ENCODE results near the gene VPS35L.

The VPS35L gene

GRCh38 chr16:19595043-19595767 lies 39.7 kb downstream of the VPS35L start:
- DNase-seq: no peak

- no peak for DNase-seq
Observed at GRCh38 chr16:19598805-19599510, 43.5 kb downstream of the VPS35L start.

- no peak for DNase-seq
Observed at GRCh38 chr16:19599968-19600716, 44.6 kb downstream of the VPS35L start.

DNA sequence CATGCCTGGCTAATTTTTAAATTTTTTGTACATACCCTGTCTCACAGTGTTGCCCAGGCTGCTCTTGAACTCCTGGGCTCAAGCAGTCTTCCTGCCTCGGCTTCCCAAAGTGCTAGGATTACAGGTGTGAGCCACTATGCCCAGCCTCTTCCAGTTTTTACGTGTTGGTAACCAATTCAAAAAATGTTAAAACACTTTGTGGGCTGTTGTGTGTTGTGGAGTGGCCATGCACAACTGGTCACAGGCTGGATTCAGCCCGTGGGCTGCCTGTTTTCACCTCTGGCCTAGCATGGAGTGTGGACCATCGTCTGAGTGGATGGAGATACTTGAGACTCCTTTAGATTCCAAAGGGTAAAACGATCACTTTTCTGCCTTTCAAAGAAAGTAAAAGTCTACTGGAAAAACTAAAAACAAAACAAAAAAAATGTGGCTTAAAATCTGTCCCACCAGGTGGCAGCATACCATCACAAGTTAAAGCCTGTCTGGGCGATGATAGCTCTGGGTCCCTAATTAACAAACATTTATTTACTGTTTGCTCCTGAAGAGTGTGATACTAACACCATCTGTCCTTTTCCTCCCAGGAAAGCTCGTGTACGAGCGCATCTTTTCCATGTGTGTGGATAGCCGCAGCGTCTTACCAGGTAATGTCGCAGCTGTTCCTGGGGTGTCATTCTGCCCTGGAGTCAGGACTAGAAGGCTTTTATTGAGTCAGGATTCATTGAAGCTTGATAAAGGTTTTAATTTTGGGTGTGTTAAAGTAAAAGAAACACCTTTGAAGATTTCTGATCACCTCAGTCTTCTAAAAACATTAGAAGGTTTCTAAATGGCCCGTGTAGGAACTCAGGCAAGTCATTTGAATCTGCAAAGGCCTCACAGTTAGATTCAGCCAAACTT lies 45.8 kb downstream of the VPS35L start:
- DNase-seq: peak in 1 of 2 donors; percentile 56

GRCh38 chr16:19604911-19605310 lies 49.4 kb downstream of the VPS35L start:
- no peak for DNase-seq

DNA sequence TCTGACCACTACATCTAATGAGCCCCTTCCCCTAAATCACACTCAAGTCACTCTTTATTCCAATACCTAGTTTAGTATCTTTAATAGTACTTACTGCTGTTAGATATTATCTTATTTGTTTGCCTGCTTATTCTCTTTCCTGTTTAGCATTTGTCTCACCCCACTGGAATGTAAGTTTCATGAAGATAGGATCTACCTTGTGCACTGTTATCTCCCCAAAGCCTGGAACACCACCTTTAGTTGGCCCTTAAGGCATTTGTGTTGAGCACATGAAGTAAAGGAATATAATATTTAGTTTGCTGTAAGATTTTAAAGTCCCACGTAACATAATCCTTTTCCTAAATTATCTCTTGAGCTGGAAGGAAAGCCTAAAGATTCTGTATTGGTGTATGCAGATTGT lies 50.2 kb downstream of the VPS35L start:
- DNase-seq: no peak

- DNase-seq: no peak
Observed at GRCh38 chr16:19607616-19608280, 52.2 kb downstream of the VPS35L start.

- no peak for DNase-seq
Observed at GRCh38 chr16:19609359-19609758, 53.9 kb downstream of the VPS35L start.

GRCh38 chr16:19610200-19610599 lies 54.7 kb downstream of the VPS35L start:
- DNase-seq: no peak

DNA sequence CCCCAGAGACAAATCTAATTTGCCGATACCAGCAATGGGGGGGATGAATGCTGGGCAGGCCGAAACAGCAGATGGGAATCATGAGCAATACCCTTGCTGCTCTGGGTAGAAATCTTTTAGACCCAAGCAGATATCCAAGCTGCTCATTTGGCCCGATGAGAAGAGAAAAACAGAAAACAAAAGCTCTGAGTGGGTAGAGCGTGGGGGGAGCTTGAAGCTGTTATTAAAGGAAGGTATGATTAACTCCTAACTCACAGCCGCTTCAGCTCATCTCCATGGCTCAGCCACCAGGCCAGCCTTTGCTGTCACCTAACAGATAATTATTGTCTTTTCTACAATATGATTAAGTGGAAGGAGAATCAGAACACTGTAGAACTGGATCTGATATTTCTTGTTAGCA lies 58.3 kb downstream of the VPS35L start:
- no peak for DNase-seq

- no peak for DNase-seq
Observed at GRCh38 chr16:19616241-19616640, 60.7 kb downstream of the VPS35L start.

GRCh38 chr16:19618876-19619275 lies 63.4 kb downstream of the VPS35L start:
- DNase-seq: no peak

DNA sequence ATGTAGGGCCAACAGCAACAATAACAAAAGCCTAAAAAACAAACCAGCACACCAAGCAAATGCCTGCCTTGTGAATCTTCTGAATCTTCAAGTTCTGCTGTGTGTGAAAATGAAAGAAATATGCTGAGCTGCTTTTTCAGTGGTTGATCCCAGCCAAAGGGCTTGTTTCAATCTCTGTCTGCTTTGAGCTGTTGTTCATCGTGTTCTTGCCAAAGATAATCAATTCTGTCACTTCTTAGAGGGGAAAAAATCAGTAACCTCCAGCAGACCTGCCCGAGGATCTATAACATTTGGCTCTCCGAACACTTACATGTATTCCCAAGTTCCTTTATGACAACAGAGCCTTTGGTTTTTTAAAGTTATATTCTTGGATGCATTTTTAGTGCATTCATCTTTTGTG lies 65.9 kb downstream of the VPS35L start:
- no peak for DNase-seq

GRCh38 chr16:19625039-19625438 lies 69.5 kb downstream of the VPS35L start:
- no peak for DNase-seq

DNA sequence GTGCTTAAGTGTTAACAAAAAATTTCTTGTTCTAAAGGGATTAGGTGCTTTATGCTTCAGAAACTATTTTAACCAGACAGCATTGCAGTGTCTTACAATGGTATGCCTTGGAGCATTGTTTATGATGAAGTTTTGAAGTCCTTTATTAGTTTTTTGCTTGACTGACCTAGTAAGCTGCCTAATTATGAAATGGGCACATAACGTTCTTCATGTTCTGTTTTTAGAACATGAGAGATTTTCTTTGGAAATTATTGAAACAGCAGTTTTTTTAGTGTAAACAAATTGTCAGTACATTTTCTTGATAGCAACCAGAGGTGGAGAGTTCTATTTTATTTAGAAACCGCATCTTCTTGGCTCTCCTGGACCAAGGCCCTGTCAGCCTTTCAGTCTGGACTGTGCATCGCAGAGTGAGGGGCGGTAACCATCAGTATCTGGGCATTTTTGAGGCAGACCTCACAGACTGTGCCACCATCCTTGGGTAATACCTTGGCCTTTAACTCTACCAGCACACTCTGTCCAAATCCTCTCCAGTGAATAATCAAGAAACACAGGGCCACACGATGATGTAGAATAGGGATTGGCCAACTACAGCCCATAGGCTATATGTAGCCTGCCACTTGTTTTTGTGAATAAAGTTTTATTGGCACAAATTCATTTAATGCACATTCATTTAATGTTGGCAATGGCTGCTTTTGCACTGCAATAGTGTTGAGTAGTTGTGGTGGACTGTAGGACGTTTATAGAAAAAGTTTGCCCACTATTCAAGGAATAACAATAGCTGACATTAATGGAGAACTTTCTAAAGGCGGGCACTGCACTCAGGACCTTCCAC lies 81.1 kb downstream of the VPS35L start:
- no peak for DNase-seq

DNA sequence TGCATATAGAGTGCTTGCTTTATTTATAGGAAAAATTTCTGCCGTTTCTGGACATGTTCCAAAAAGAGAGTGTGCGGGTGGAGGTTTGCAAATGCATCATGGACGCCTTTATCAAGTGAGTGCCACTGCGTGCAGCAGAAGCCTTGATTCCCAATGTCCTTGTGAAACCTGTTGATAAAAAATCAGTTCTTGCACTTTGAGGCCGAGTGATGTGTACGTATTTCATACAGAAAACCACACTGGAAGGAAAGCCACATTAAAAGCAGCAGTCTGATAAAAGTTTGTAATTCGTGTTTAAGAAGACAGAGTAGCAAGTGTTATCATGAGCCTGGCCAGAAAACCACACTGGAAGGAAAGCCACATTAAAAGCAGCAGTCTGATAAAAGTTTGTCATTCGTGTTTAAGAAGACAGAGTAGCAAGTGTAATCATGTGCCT lies 84.5 kb downstream of the VPS35L start:
- DNase-seq: peak in 1 of 2 donors; percentile 48

DNA sequence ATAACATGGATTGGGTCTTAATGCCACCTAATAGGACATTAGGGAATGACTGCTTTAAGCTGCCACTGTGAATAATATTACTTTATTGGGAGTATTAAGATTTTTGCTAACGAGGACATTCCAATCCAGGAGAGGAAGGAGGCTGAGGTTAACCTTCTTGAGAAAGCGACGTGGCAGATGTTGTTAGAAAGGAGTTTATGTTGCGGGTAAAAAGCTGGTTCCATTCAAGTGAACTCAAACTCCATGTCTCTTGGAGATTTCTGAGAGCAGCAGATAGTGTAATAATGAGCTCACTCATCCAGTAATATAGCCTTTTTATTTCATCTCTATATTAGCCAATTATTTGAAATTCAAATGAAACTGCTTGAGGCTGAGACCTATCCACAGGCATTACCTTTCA lies 87.0 kb downstream of the VPS35L start:
- no peak for DNase-seq

- no peak for DNase-seq
Observed at GRCh38 chr16:19644877-19645276, 89.4 kb downstream of the VPS35L start.

DNA sequence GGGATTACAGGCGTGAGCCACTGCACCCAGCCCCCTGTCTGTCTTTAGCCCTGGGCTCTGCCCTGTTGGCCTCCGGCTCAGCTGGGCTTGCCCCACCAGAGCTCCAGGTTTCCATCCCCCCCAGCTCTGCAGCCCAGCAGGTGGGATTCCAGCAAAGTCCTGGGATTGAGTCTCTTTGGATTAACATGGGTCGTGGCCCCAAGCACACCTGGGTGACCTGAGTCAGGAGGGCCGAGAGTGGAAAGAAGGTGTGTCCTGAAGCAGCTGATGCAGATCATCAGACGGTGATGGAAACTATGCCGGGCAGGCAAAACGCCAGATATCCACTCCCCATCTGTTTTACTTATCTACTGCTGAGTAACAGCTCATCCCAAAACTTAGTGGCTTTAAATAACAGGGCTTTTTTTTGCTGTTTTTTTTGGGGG lies 90.1 kb downstream of the VPS35L start:
- no peak for DNase-seq

GRCh38 chr16:19649980-19650379 lies 94.5 kb downstream of the VPS35L start:
- DNase-seq: no peak

- DNase-seq: no peak
Observed at GRCh38 chr16:19654147-19654546, 98.6 kb downstream of the VPS35L start.
